BE2C (cell line): ENCODE results near the gene PEDS1.

Experiments used
- DNase-seq: peaks from one replicate; pipeline ENCODE4 v3.0.0-alpha.2; 2020
- H3K27me3 ChIP-seq: fragments of 250-450 bp; sonication (Bioruptor Pico); 2 replicates; pipeline ENCODE4 v1.5.1; 2020; ENCODE audit warnings: mild to moderate bottlenecking
- H3K36me3 ChIP-seq: fragments of 250-450 bp; sonication (Bioruptor Pico); 2 replicates; pipeline ENCODE4 v1.5.1; 2020; ENCODE audit warnings: mild to moderate bottlenecking
- H3K4me1 ChIP-seq: fragments of 250-450 bp; sonication (Bioruptor Pico); 2 replicates; pipeline ENCODE4 v1.5.1; 2020
- H3K4me3 ChIP-seq: 2 replicates; pipeline ENCODE4 v1.5.1; 2011; ENCODE audit warnings: low read depth, low read length
- H3K9me3 ChIP-seq: fragments of 250-450 bp; sonication (Bioruptor Pico); 2 replicates; pipeline ENCODE4 v1.5.1; 2020
- CTCF ChIP-seq: IDR thresholded peaks from 2 replicates; pipeline ENCODE4 v1.5.1; 2012; ENCODE audit warnings: mild to moderate bottlenecking, low read depth, low read length

The PEDS1 gene

GRCh38 chr20:50121858-50122271, 31.7 kb downstream of the PEDS1 start:
- H3K27me3 ChIP-seq: no peaks in the 10 kb centered on the region
- peak; percentile 70 for DNase-seq
- H3K4me1 ChIP-seq: peaks cover 3% of the 10 kb centered on the region
- H3K9me3 ChIP-seq: peaks cover 4% of the 10 kb centered on the region
- no peak overlapping the region for H3K4me3 ChIP-seq
- TF ChIP-seq CTCF: no peak
- H3K36me3 ChIP-seq: peaks cover 10% of the 10 kb centered on the region

DNA sequence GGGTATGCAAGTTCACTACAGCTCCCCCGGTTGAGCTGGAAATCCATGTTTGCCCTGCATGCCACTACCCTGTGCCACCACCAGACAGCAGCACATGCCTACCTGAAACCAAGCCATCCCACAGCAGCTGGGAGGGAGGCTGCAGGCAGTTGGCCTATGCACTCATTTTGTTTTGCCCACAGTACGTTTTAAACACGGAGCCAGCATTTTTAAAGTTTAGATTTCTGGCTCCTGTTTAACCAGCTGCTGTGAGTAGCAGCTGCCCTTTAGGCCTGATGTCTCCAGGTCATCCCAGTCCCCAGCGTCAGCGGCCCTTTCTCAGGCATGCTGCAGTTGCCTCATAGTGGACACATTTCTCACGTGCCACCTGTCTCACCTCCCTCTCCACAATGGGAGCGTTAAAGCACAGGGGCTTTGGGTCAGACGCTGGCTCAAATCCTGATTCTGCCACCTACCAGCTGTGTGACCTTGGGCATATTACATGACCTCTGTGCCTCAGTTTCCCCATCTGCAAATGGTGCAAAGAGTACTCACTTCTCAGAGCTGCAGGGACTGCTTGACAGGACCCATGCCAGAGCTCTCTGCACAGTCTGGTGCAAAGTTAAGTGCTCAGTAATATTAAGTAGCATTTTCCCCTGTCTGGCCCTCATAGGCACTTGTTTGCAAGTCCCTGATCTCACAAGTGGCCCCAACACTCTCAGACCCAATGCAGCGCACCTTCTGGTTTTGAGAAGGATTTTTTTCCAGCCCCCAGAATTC, 32.4 kb downstream of the PEDS1 start:
- peak; percentile 93 for TF ChIP-seq CTCF
- DNase-seq: peak; percentile 75
- Histone ChIP-seq H3K4me3 (no peak overlapping the region), H3K9me3 (peaks cover 4% of the 10 kb centered on the region), H3K36me3 (peaks cover 7% of the 10 kb centered on the region), H3K27me3 (no peaks in the 10 kb centered on the region), H3K4me1 (peaks cover 3% of the 10 kb centered on the region)

GRCh38 chr20:50118203-50118602, 35.3 kb downstream of the PEDS1 start:
- H3K9me3 ChIP-seq: peaks cover 4% of the 10 kb centered on the region
- H3K4me1 ChIP-seq: peaks cover 3% of the 10 kb centered on the region
- no peak for TF ChIP-seq CTCF
- H3K4me3 ChIP-seq: no peak overlapping the region
- no peaks in the 10 kb centered on the region for H3K36me3 ChIP-seq
- DNase-seq: no peak
- H3K27me3 ChIP-seq: no peaks in the 10 kb centered on the region

DNA sequence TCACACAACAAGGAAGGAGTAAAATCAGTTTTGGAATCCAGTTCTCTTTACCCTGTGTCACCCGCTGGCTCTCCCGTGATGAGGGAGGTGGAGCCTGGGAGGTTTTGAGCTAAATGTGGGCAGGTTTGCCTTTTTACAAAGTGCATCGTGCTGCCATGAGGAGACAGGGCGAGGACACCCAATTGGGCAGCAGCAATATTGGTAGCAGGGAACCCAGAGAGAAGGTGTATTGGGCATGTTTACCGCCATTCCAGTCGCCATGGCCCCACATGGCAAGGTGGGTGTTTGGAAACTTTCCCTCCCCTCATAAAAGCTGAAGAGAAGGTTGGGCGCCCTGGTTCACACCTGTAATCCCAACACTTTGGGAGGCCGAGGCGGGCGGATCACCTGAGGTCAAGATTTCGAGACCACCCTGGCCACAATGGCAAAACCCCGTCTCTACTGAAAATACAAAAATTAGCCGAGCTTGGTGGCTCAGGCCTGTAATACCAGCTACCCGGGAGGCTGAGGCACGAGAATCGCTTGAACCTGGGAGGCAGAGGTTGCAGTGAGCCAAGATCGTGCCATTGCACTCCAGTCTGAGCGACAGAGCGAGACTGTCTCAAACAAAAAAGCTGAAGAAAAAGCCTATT, 37.0 kb downstream of the PEDS1 start:
- Histone ChIP-seq H3K27me3 (no peaks in the 10 kb centered on the region), H3K9me3 (no peaks in the 10 kb centered on the region), H3K36me3 (no peaks in the 10 kb centered on the region), H3K4me1 (no peaks in the 10 kb centered on the region; the same call in none of the 2 replicates), H3K4me3 (peak overlapping the region; percentile 70)
- TF ChIP-seq CTCF: no peak
- DNase-seq: no peak

- peak; percentile 96 for DNase-seq
- H3K4me3 ChIP-seq: peak overlapping the region; percentile 70
- H3K9me3 ChIP-seq: no peaks in the 10 kb centered on the region
- H3K4me1 ChIP-seq: peaks cover 3% of the 10 kb centered on the region; the same call in 1 of the 2 replicates
- no peak for TF ChIP-seq CTCF
- H3K27me3 ChIP-seq: no peaks in the 10 kb centered on the region
- H3K36me3 ChIP-seq: no peaks in the 10 kb centered on the region
Observed at GRCh38 chr20:50115591-50116367, 37.7 kb downstream of the PEDS1 start.
